K562 (cell line): ENCODE measurements around the gene NTF4. TPM values are rescaled to one million over a fixed set of nuclear protein-coding genes. Genes with fewer than 3 reads are reported as not detected.
A peak's percentile ranks its signal among the peaks of the same experiment; 100 is the strongest.

Experiments used
- ASH1L ChIP-seq: fragments of 450-650 bp; IDR thresholded peaks from 2 replicates; pipeline ENCODE4 v1.6.1; 2018; ENCODE audit warnings: borderline replicate concordance, mild to moderate bottlenecking, low read depth; ENCODE audit not compliant: partially characterized antibody
- BCOR ChIP-seq: fragments of 450-650 bp; IDR thresholded peaks from 2 replicates; pipeline ENCODE4 v1.6.1; 2016
- FUS ChIP-seq: fragments of 200-400 bp; formaldehyde crosslinking; optimal IDR thresholded peaks from 2 replicates; pipeline ENCODE3; 2017; ENCODE audit warnings: low read depth, low read length
- HDAC1 ChIP-seq, 2 experiments: fragments of 450-650 bp; IDR thresholded peaks; 2 replicates each; pipeline ENCODE4 v1.6.1; 2016 to 2017; ENCODE audit warnings: inconsistent platforms in 1 of 2, mild to moderate bottlenecking in 1 of 2, moderate library complexity in 1 of 2
- POLR2AphosphoS5 ChIP-seq: IDR thresholded peaks from 2 replicates; pipeline ENCODE4 v1.6.1; 2011; ENCODE audit warnings: mild to moderate bottlenecking, low read depth, low read length, moderate library complexity; ENCODE audit not compliant: control insufficient read depth, insufficient read depth
- ZNF695 ChIP-seq: fragments of 450-650 bp; formaldehyde crosslinking; IDR thresholded peaks from 2 replicates; pipeline ENCODE4 v1.4.0; 2020; ENCODE audit warnings: mild to moderate bottlenecking, moderate library complexity
- polyA plus RNA-seq, 8 experiments: library from polyadenylated mRNA; depleted of rRNA in 4 of 8; stranded (reverse) in 5 of 8; unstranded in 3 of 8; fragments of >200 nt; fragmentation: Nextera tagmentation in 2 of 8; fragmentation: Illumina TruSeq in 1 of 8; extraction: Ambion mirVana in 2 of 8; extraction: Trizol in 1 of 8; gene quantifications; 2 replicates each; pipeline versions ENCODE4 v1.2.1 to v1.2.3, GENCODE V29; 2011 to 2014; ENCODE audit warnings: inconsistent platforms in 1 of 8, missing spikeins in 1 of 8
- total RNA-seq, 7 experiments: library from RNA; depleted of rRNA in 6 of 7; stranded (reverse); fragments of >200 nt in 6 of 7; fragmentation: Illumina TruSeq in 2 of 7; extraction: Trizol in 2 of 7; gene quantifications; 2 replicates each; pipeline versions ENCODE4 v1.2.1 to v1.2.3, GENCODE V29; 2011 to 2021; ENCODE audit warnings: low replicate concordance in 1 of 7
- TF ChIP-seq, protein P1 (sequence below), 2 experiments: fragments of 450-650 bp in 1 of 2; IDR thresholded peaks; 2 replicates each; pipeline ENCODE4 v1.6.1; 2011 to 2017; ENCODE audit warnings: low read depth in 2 of 2, antibody characterized with exemption in 1 of 2, borderline replicate concordance in 1 of 2, low read length in 1 of 2, mild to moderate bottlenecking in 1 of 2, mixed read lengths in 1 of 2; ENCODE audit not compliant: control insufficient read depth in 1 of 2
- TF ChIP-seq, protein P2 (sequence below): fragments of 250-450 bp; sonication (Bioruptor Pico); IDR thresholded peaks from 2 replicates; pipeline ENCODE4 v1.8.0; 2021; ENCODE audit warnings: moderate library complexity, mild to moderate bottlenecking, inconsistent platforms
- TF ChIP-seq, protein P3 (sequence below), 2 experiments: fragments of 450-650 bp; IDR thresholded peaks; 2 replicates each; pipeline ENCODE4 v1.6.1; 2016; ENCODE audit warnings: mild to moderate bottlenecking in 2 of 2, borderline replicate concordance in 1 of 2, low read depth in 1 of 2, moderate library complexity in 1 of 2
- TF ChIP-seq, protein P4 (sequence below): fragments of 250-450 bp; sonication (Bioruptor Pico); IDR thresholded peaks from 2 replicates; pipeline ENCODE4 v1.4.0; 2020

NTF4 gene
- total and polyA plus RNA-seq, 9 of the 15 experiments (the other 6 are each of a cell fraction or from before 2014, with no cell fraction given): not detected

DNA sequence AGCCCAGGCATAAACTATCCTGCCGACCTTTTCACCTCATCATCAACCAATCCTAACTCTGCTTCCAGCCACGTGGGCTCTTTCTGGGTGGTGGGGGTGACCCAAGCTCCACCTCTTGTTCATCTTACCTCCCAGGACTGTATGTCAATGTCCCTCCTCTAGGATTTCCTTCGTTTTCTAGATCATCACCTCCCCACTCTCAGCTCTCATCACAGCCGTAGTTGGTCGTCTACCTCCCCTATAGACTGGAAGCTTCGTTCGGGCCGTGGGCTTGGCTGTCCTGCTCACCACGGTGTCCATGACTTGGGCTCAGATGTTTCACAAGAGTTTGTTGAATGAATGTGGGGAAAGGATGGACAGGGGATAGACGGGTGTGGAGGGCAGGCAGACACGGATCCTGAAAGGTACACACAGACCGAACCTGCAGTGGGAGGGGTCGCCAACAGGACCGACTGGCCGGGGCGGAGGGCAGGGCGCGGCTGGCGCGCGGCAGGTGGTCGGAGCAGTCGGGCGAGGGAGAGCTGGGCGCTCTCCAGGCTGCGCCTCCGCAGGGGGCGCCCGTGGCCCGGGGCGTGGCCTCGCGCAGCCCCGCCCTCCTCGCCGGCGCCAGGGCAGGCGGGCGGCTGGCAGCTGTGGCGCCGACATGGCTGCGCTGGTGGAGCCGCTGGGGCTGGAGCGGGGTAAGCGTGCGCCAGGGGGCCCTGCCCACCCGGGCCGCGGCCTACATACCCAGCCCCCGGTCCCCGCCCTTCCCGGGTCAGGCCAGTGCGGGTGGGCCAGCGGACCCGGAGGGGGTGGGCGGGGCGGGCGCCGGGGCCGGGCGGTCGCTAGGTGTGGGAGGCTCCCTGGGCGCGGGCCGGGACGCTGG lies 49.4 kb upstream of the NTF4 start, which contains the start of gene LIN7B (continued):
- TF ChIP-seq, protein P1, sequence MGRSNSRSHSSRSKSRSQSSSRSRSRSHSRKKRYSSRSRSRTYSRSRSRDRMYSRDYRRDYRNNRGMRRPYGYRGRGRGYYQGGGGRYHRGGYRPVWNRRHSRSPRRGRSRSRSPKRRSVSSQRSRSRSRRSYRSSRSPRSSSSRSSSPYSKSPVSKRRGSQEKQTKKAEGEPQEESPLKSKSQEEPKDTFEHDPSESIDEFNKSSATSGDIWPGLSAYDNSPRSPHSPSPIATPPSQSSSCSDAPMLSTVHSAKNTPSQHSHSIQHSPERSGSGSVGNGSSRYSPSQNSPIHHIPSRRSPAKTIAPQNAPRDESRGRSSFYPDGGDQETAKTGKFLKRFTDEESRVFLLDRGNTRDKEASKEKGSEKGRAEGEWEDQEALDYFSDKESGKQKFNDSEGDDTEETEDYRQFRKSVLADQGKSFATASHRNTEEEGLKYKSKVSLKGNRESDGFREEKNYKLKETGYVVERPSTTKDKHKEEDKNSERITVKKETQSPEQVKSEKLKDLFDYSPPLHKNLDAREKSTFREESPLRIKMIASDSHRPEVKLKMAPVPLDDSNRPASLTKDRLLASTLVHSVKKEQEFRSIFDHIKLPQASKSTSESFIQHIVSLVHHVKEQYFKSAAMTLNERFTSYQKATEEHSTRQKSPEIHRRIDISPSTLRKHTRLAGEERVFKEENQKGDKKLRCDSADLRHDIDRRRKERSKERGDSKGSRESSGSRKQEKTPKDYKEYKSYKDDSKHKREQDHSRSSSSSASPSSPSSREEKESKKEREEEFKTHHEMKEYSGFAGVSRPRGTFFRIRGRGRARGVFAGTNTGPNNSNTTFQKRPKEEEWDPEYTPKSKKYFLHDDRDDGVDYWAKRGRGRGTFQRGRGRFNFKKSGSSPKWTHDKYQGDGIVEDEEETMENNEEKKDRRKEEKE (IDR thresholded peaks at IDR 0.05; ENCODE audit: borderline replicate concordance in 1 of 2, control insufficient read depth in 1 of 2, low read depth in 2 of 2, low read length in 1 of 2): no peak
- no peak for TF ChIP-seq POLR2AphosphoS5
- TF ChIP-seq, protein P2, sequence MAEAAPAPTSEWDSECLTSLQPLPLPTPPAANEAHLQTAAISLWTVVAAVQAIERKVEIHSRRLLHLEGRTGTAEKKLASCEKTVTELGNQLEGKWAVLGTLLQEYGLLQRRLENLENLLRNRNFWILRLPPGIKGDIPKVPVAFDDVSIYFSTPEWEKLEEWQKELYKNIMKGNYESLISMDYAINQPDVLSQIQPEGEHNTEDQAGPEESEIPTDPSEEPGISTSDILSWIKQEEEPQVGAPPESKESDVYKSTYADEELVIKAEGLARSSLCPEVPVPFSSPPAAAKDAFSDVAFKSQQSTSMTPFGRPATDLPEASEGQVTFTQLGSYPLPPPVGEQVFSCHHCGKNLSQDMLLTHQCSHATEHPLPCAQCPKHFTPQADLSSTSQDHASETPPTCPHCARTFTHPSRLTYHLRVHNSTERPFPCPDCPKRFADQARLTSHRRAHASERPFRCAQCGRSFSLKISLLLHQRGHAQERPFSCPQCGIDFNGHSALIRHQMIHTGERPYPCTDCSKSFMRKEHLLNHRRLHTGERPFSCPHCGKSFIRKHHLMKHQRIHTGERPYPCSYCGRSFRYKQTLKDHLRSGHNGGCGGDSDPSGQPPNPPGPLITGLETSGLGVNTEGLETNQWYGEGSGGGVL (CRISPR knock-in tag): no peak
- TF ChIP-seq HDAC1 (IDR thresholded peaks at IDR 0.05): peak in 1 of 2 experiments; percentile 80; a peak in 1 of 4 replicates
- TF ChIP-seq, protein P3, sequence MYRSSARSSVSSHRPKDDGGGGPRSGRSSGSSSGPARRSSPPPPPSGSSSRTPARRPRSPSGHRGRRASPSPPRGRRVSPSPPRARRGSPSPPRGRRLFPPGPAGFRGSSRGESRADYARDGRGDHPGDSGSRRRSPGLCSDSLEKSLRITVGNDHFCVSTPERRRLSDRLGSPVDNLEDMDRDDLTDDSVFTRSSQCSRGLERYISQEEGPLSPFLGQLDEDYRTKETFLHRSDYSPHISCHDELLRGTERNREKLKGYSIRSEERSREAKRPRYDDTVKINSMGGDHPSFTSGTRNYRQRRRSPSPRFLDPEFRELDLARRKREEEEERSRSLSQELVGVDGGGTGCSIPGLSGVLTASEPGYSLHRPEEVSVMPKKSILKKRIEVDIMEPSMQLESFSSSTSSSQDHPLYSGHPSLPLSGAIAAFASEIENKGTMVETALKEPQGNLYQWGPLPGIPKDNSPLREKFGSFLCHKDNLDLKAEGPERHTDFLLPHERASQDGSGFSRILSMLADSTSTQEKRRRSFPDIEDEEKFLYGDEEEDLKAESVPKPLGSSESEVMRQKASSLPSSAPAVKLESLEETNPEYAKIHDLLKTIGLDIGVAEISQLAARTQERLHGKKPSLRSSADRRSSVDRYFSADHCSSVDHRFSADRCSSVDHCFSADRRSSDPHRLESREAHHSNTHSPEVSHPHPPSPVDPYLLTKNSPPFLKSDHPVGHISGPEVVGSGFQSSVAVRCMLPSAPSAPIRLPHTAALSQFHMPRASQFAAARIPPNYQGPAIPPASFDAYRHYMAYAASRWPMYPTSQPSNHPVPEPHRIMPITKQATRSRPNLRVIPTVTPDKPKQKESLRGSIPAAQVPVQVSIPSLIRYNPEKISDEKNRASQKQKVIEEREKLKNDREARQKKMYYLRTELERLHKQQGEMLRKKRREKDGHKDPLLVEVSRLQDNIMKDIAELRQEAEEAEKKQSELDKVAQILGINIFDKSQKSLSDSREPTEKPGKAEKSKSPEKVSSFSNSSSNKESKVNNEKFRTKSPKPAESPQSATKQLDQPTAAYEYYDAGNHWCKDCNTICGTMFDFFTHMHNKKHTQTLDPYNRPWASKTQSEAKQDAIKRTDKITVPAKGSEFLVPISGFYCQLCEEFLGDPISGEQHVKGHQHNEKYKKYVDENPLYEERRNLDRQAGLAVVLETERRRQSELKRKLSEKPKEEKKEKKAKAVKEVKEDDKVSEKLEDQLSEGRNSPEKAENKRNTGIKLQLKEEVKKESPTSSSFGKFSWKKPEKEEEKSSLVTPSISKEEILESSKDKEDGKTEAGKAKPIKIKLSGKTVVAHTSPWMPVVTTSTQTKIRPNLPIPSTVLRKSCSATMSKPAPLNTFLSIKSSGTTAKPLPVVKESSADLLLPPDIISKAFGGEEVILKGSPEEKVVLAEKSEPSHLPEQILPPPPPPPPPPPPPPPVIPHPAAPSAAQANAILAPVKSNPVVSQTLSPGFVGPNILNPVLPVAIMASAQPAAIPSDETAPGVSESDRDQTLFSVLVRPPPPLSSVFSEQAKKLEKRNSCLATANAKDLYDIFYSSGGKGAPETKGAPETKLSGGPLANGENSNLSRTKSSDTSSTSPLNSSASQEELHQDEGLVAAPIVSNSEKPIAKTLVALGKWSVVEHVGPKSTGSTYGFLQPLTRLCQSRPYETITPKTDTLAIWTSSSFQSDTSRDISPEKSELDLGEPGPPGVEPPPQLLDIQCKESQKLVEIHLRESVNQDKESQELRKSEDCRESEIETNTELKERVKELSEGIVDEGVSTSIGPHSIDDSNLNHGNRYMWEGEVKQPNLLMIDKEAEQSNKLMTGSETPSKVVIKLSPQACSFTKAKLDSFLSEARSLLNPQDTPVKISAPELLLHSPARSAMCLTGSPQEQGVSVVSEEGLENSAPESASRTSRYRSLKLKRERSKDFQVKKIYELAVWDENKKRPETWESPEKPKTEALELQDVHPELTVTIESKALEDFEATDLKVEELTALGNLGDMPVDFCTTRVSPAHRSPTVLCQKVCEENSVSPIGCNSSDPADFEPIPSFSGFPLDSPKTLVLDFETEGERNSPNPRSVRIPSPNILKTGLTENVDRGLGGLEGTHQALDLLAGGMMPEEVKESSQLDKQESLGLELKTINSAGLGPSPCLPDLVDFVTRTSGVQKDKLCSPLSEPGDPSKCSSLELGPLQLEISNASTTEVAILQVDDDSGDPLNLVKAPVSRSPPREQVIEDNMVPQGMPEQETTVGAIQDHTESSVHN (IDR thresholded peaks at IDR 0.05; ENCODE audit: borderline replicate concordance in 1 of 2, low read depth in 1 of 2): no peak
- TF ChIP-seq, protein P4, sequence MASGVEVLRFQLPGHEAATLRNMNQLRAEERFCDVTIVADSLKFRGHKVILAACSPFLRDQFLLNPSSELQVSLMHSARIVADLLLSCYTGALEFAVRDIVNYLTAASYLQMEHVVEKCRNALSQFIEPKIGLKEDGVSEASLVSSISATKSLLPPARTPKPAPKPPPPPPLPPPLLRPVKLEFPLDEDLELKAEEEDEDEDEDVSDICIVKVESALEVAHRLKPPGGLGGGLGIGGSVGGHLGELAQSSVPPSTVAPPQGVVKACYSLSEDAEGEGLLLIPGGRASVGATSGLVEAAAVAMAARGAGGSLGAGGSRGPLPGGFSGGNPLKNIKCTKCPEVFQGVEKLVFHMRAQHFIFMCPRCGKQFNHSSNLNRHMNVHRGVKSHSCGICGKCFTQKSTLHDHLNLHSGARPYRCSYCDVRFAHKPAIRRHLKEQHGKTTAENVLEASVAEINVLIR: peak; percentile 13; the same call in 1 of the 2 replicates
- no peak for TF ChIP-seq ASH1L
- no peak for TF ChIP-seq ZNF695
- TF ChIP-seq FUS: no peak
- TF ChIP-seq BCOR: peak; percentile 50; the same call in 1 of the 2 replicates
